COLO668 (cell line): ENCODE results near the gene EFNA5.

Source experiments
- DNase-seq: peaks from one replicate; lab custom pipeline; 2025; ENCODE audit not compliant: unreplicated experiment; lab: John Stamatoyannopoulos, UW

Gene EFNA5

DNA sequence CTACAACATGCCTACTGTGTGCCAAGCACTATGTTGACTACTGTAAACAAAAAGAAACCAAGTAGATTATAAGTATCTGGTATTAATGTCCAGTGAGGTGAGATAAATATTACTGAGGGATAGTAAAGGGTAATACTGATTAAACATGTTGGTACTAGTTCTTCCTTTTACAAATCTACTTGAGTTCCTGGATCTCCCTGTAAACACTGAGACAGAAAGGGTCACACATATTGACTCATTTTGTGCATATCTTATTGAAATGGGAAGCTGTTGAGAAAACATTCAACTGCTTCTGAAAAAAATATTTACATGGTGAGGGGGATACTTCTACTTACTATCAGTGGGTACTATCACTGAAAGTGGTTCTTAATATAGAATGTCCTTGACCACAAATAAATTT, 24.3 kb downstream of the EFNA5 start:
- DNase-seq = no peak

DNA sequence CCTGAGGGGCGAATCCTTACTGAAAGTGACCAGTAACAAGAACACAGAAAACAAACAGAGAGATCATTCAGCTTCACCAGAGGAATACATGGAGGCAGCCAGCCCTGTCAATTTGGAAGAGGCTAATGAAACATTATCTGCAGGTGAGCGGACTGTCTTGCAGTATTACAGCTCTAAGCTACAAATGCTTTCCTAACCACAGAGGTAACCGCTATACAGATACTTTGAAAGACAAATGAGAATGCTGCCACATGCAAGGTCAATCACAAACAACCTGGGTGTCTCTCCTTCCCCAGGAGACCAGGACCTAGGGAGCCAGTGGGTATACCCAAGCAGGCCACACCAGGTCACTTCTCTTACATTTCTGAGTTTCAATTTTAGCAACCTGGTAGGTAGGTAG, 30.2 kb downstream of the EFNA5 start:
- peak; percentile 7 for DNase-seq

DNA sequence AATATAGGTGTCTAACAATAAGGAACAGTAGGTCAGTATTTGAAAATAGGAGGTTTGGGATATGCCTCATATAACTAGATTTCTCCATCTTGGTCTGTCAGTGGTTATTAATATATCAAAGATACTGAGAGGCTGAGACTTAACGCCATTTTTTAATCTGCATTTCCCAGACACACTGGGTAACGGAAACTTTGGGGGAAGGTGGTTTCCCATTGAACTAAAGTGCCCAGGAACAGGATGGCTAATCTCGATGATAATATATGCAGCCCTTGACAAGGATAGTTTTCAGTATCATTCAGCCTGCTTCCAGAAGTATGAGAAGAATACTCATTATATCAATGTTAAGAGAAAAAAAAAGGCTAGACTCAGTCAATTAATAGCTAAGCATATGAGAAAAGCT, 30.7 kb downstream of the EFNA5 start:
- DNase-seq = no peak

GRCh38 chr5:107636555-107636954, 34.2 kb downstream of the EFNA5 start:
- no peak for DNase-seq

GRCh38 chr5:107636068-107636467, 34.7 kb downstream of the EFNA5 start:
- no peak for DNase-seq

GRCh38 chr5:107634981-107635848, 35.5 kb downstream of the EFNA5 start:
- DNase-seq = no peak

DNA sequence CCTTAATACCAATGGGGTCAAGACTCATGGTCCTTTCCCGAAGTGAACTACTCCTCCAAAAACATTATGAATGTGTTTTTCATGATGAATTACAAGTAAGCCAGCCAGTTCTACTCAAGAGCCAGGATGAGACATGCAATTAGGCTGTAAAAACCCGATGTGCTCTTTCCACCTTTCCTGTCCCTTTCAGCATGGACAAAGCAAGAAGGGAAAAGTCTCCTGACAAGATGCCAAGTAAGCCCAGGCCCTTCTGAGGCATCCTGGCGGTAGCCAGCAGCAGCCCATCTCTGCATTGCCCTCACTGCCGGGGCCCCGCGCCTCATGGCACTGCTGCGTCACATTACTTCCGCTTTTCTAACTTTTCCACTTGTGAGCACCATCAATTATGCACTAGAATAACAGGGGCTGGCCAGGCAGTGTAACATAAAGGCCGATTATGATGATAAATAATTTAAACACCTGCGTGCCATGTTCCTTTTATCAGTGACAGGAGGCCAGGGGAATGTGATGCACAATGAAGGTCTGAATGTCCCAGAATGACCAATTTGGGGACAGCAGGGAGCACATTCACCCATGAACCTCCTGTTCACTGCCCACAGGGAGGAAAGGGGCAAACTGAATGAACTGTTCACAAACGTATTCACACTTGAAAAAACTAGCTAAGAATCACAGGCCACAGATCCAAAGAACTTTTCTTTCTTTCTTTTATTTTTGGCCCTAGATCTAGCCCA, 37.4 kb downstream of the EFNA5 start:
- DNase-seq = no peak

- no peak for DNase-seq
These were observed 38.9 kb downstream of the EFNA5 start for GRCh38 chr5:107631805-107632362.

DNA sequence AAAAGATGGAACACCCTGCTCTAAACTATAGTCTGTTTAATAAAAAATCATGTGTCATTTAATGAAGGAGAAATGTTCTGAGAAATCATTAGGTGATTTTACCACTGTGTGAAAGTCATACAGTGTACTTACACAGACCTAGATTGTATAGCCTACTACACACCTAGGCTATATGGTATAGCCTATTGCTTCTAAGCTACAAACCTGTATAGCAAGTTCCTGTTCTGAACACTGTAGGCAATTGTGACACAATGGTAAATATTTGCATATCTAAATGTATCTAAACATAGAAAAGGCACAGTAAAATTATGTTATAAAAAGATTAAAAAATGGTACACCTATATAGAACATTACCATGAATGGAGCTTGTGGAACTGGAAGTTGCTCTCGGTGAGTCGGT, 40.6 kb downstream of the EFNA5 start:
- no peak for DNase-seq

DNA sequence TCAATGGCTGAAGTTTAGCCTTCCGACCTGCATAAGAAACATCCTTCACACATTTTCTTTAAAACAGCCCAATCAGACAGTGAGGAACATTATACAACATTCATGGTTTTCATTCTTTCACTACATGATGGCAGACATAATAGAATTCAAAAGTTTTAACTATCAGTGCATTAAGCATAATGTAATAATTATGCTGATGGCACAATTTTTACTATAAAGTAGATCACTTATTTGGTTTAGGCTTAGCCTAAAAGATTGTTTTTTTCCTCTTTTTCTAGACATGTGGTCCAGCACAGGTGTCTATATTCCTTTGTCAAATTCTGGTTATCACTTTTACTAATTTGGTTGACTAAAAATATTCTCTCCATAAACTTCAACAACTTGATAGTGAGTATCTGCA, 46.5 kb downstream of the EFNA5 start:
- DNase-seq = no peak

DNA sequence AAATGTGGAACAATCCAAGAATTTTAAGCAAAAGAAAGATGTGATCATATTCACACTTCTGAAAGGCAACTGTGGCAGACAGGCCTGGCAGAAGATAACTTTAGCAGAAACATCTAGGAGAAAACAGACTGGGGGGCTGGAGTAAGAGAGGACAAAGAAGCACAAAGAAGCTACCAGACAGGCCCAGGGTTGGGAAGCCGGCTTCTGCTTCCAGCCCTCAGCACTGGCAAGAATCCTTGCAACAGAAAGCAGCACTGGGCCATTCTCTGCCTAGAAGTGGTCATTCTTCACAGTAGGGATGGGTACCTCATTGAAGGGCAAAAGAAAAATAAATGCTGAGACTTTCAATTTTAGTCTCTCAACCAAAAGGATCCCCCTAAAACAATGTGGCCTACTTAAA, 49.6 kb downstream of the EFNA5 start:
- DNase-seq = no peak

- no peak for DNase-seq
These were observed 51.0 kb downstream of the EFNA5 start for GRCh38 chr5:107619781-107620180.

GRCh38 chr5:107618242-107618641, 52.5 kb downstream of the EFNA5 start:
- DNase-seq = no peak

- DNase-seq = no peak
These were observed 53.7 kb downstream of the EFNA5 start for GRCh38 chr5:107617052-107617451.

DNA sequence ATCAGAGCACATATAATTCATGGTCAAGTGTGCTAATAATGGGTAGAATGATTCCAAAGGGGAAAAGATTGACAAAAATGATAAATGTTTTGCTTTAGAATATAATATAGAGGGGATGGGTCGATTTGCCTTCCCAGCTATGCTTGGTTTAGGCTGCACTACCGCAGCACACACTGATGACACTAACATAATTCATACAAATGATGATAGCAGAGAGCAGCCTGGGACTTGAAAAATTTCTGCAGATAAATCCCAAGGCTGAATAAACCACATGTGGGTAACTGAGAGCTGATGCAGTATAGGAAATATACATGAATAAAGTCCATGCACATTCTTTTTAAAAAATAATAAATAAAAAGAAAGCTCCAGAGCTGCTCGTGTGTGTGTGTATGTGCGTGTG, 54.5 kb downstream of the EFNA5 start:
- DNase-seq = no peak

DNA sequence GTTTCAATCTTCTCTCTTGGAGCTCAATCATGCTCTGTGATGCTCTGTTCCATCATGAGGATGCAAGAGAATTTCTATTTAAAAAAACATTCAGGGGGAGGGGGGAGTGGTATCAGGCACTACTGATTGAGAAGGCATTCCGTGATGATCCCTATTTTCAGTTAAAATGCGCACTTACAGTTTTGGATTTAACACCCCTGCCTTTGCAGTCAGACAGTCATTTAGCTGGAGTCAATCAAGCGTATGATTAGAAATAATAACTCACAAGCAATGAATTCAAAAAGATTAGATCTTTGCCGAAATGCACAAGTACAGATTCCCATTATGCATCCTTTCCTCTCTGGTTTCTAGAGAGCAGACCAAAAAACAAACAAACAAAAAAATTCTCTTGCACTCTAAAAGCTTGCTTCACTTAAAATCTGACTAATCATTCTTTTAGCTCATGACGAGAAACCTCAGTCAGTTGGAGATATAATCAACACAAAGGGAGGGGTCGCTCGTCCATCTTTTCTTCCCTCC, 55.4 kb downstream of the EFNA5 start:
- DNase-seq = no peak

GRCh38 chr5:107612541-107612940, 58.2 kb downstream of the EFNA5 start:
- DNase-seq = no peak

- no peak for DNase-seq
These were observed 59.9 kb downstream of the EFNA5 start for GRCh38 chr5:107610798-107611197.

DNA sequence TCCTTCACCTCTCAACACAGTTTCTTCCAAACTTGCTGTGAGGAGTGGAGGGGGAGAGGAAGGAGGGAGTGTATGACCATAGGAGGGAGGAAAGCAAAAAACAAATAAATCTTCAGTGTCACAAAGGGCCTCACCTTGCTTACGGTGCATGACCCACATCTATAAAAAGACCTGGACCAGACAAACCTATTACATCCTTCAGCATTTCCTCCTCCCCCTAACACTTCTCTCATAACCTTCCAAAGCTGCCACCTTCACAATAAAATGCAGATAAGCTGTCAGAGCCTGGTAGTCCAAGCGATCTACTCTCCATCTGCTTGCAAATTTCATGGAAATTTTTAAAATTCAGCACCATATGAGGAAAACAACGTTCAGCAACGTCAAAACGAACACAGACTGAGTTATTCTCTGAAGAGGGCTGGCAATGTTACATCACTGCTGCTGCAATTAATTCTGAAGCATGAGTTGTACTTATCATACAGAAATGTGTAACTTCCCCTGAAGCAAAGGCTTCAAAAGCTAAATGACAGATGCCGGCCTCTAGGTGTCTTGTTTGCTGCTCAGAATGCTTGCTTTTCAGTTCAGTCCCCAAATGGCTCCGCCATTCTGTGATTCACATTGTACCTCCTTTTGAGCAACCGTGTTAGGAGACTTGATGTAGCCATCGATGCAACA, 62.9 kb downstream of the EFNA5 start:
- no peak for DNase-seq

DNA sequence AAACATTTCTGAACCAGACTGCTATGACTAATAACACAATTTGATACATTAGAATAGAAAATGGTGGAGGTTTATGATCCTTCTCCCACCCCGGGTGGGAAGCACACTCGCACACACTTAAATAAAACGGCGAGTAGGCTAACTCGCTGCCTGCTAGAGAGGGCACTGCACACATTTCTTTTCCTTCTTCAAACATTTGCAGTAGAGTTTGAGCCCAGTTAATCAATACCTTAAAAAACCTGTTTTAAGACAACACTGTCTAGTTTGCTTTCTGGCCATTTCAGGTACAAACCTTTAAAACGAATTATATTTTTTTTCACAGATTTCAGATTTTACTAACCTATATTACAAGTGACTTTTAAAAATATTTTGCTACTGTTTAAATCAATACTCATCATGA, 63.5 kb downstream of the EFNA5 start:
- no peak for DNase-seq

- DNase-seq = no peak
These were observed 65.1 kb downstream of the EFNA5 start for GRCh38 chr5:107605596-107606125.
